ENCODE results near the gene DCC. TPM values are rescaled to one million over a fixed set of nuclear protein-coding genes. Genes with fewer than 3 reads are reported as not detected.

The DCC gene
- total RNA-seq, 2 experiments from 2014 or later = not detected

DNA sequence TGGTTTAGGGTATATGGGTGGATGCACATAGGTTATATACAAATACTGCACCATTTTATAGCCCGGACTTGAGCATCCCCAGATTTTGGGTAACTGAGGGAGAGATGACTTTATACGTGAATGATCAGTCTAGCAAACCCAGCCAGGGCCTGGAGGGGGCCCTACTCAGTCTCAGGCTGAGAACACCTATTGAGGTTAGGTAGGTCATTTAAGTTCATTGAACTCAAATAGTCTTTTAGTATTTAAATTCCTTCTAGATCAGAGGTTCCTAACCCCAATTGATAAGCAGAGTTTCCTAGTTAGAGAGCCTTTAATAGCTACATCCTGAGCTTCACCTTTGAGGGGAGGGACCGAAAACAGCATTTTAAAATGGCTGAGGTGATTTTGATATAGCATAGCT is 487.0 kb downstream of the DCC start:
- no peak overlapping the region for H3K27ac Mint-ChIP-seq
- DNase-seq = no peak
- H3K9me3 Mint-ChIP-seq = peaks cover 9% of the 10 kb centered on the region
- no peak overlapping the region for H3K4me3 Mint-ChIP-seq
- no peaks in the 10 kb centered on the region for H3K4me1 Mint-ChIP-seq
- H3K36me3 Mint-ChIP-seq (ENCODE audit: low read depth) = no peaks in the 10 kb centered on the region
- no peaks in the 10 kb centered on the region for H3K27me3 Mint-ChIP-seq
- CTCF ChIA-PET = no interaction called here
- POLR2A ChIA-PET = no interaction called here

DNA sequence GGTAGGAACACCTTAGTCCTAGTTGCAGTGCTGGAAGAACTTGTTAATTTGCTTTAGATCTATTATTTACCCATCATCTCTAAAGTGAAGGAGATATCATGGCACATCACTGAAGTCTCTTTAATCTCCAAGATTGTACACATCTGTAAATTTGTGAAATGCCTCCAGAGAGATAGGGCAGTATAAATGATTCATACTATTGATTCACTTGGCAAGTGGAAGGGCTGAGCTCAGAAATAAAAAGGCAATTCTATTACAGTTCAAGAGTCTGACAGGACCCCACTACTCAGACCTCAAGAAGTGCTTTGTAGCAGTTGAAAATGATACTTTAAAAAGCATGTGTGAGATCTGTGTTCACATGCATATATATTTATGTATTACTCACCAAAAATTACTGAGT is 489.3 kb downstream of the DCC start:
- Mint-ChIP-seq H3K27ac (no peak overlapping the region), H3K9me3 (peaks cover 9% of the 10 kb centered on the region), H3K27me3 (no peaks in the 10 kb centered on the region), H3K36me3 (ENCODE audit: low read depth) (no peaks in the 10 kb centered on the region), H3K4me3 (no peak overlapping the region), H3K4me1 (no peaks in the 10 kb centered on the region)
- no peak for DNase-seq
- ChIA-PET CTCF (no interaction called here), POLR2A (no interaction called here)

DNA sequence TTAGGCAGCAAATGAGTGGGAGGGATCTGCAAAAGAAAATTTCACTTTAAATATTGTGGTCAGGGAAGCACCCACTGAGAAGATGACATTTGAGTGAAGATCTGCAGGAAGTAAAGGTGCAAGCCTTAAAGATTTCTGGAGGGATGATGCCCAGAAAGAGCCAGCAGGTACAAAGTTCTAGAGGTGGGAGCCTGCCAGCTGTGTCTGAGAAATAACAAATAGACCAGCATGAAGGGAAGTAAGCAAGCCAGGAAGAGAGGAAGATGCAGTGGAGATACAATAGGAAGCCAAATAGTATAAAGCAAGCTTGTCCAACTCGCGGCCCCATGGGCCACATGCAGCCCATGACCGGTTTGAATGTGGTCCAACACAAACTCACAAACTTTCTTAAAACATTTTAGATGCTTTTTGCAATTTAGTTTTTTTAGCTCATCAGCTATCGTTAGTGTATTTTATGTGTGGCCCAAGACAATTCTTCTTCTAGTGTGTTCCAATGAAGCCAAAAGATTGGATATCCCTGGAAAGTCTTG is 489.9 kb downstream of the DCC start:
- peaks cover 9% of the 10 kb centered on the region for H3K9me3 Mint-ChIP-seq
- H3K27me3 Mint-ChIP-seq = no peaks in the 10 kb centered on the region
- no peak for DNase-seq
- ChIA-PET POLR2A (no interaction called here), CTCF (no interaction called here)
- no peak overlapping the region for H3K4me3 Mint-ChIP-seq
- no peaks in the 10 kb centered on the region for H3K36me3 Mint-ChIP-seq (ENCODE audit: low read depth)
- no peak overlapping the region for H3K27ac Mint-ChIP-seq
- H3K4me1 Mint-ChIP-seq = no peaks in the 10 kb centered on the region

DNA sequence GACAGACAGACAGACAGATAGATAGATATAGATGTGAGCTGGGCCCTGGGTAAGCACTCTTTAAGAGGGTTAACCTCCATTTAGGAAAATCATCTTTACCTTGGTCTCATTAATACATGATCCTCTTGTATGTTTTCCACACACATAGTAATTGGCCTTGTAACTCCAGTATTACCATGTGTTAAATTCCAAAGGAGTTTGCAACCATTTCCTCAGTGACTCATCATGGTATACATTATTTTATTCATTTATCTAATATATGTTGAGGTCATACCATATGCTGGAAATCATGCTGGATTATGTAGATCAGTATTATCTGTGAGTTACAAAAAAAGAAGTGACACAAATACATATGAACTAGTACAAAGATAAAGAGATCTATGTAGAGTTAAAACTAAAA is 504.3 kb downstream of the DCC start:
- Mint-ChIP-seq H3K36me3 (ENCODE audit: low read depth) (no peaks in the 10 kb centered on the region), H3K9me3 (peaks cover 5% of the 10 kb centered on the region), H3K4me1 (no peaks in the 10 kb centered on the region), H3K27ac (no peak overlapping the region), H3K4me3 (no peak overlapping the region), H3K27me3 (no peaks in the 10 kb centered on the region)
- CTCF ChIA-PET = no interaction called here
- no peak for DNase-seq
- POLR2A ChIA-PET = no interaction called here

DNA sequence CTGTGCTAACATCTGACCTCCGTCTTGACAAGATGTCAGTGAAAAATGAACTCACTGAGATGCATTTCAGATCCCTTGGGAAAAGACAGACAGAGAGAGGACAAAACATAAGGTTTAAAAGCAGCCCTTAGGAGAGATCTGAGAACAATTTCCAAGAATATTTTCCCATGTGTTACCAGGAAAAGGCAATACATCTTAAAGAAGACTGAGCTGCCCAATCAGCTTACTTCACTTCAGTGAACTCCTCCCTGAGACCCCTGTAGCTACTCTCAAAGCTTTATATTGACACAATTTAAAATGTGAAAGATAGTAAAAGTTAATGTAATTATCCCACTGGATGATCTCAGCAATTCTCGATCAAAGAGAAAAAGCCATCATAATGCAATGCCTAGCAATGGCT is 505.0 kb downstream of the DCC start:
- Mint-ChIP-seq H3K27me3 (no peaks in the 10 kb centered on the region), H3K36me3 (ENCODE audit: low read depth) (no peaks in the 10 kb centered on the region), H3K4me1 (no peaks in the 10 kb centered on the region), H3K4me3 (no peak overlapping the region), H3K27ac (no peak overlapping the region), H3K9me3 (peaks cover 5% of the 10 kb centered on the region)
- no peak for DNase-seq
- POLR2A ChIA-PET = no interaction called here
- CTCF ChIA-PET = no interaction called here

DNA sequence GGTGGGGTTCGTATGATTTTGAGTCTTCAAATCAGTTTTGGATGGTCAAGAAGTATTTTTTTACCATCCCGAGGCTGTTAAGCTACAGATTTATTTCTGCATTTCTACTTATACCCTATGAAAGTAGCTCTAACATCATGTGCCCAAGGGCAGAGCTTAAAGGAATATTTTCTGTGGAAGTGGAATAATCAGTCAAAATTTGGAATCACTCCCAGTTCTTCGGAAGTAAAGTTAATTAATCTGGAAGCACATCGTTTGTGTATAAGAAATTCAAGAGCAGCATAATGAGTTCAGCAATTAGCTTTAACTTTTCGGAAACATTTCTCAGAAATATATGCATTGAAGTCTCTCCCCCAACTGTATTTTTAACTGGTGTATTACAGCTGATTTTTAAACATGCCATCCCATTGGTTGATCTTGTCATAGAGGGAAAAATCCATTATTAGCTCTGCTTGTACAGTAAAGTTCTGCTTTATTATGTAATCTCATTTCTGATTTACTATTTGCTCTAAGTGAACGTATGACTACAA is 510.1 kb downstream of the DCC start:
- no peak for DNase-seq
- ChIA-PET POLR2A (no interaction called here), CTCF (no interaction called here)
- H3K27me3 Mint-ChIP-seq = no peaks in the 10 kb centered on the region
- H3K36me3 Mint-ChIP-seq (ENCODE audit: low read depth) = no peaks in the 10 kb centered on the region
- H3K4me1 Mint-ChIP-seq = no peaks in the 10 kb centered on the region
- no peak overlapping the region for H3K4me3 Mint-ChIP-seq
- peaks cover 5% of the 10 kb centered on the region for H3K9me3 Mint-ChIP-seq
- no peak overlapping the region for H3K27ac Mint-ChIP-seq

DNA sequence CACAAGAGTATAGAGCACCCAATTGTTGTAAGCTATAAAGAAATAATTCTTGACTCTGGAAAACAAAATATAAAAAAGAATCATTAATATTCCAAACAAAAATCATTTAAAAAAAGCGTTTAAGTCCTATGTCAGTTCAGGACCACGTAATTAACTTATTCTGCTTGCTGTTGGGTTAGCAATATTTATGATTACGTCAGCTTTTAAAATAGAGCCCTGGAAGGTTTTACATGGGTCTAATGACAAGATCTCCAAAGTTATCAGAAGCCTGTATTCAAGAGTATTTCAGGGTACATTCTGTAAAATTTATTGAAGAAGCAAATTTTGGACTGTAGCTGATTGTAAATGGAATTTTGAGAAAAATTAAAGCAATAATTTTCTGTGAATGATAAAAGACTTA is 521.6 kb downstream of the DCC start:
- ChIA-PET CTCF (no interaction called here), POLR2A (no interaction called here)
- H3K36me3 Mint-ChIP-seq (ENCODE audit: low read depth) = no peaks in the 10 kb centered on the region
- no peaks in the 10 kb centered on the region for H3K9me3 Mint-ChIP-seq
- DNase-seq = no peak
- H3K27me3 Mint-ChIP-seq = no peaks in the 10 kb centered on the region
- no peak overlapping the region for H3K4me3 Mint-ChIP-seq
- no peaks in the 10 kb centered on the region for H3K4me1 Mint-ChIP-seq
- no peak overlapping the region for H3K27ac Mint-ChIP-seq

DNA sequence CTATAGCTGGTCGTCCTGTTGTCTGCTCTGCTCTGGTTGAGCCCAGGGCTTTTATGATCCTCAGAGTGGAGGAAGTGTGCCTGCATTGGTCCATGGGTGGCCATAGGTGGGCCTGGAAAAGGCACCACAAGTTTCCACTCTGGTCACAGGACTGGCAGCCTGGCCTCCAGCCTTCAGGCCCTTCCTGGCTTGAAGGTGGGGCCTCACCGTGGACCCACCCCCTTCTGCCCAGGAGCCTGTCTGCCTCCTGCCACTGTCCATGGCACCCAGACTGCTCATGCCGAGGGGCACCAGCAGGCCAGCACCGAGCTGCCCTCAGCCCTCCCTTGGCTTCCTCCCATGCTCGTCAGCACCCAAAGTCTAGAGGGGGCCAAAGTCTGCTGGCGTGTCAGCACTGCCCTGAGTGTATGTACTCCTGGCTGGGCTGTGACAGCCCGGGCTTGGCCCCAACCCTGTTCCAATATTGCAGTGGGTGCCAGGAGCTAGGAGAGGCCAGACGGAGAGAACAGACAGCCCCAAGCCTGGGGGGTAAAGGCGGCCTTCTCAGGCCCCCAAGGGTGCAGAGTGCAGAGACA is 529.4 kb downstream of the DCC start:
- Mint-ChIP-seq H3K4me3 (no peak overlapping the region), H3K27me3 (no peaks in the 10 kb centered on the region), H3K36me3 (ENCODE audit: low read depth) (no peaks in the 10 kb centered on the region), H3K4me1 (no peaks in the 10 kb centered on the region), H3K27ac (no peak overlapping the region), H3K9me3 (peaks cover 8% of the 10 kb centered on the region)
- POLR2A ChIA-PET = no interaction called here
- DNase-seq = no peak
- CTCF ChIA-PET = no interaction called here

DNA sequence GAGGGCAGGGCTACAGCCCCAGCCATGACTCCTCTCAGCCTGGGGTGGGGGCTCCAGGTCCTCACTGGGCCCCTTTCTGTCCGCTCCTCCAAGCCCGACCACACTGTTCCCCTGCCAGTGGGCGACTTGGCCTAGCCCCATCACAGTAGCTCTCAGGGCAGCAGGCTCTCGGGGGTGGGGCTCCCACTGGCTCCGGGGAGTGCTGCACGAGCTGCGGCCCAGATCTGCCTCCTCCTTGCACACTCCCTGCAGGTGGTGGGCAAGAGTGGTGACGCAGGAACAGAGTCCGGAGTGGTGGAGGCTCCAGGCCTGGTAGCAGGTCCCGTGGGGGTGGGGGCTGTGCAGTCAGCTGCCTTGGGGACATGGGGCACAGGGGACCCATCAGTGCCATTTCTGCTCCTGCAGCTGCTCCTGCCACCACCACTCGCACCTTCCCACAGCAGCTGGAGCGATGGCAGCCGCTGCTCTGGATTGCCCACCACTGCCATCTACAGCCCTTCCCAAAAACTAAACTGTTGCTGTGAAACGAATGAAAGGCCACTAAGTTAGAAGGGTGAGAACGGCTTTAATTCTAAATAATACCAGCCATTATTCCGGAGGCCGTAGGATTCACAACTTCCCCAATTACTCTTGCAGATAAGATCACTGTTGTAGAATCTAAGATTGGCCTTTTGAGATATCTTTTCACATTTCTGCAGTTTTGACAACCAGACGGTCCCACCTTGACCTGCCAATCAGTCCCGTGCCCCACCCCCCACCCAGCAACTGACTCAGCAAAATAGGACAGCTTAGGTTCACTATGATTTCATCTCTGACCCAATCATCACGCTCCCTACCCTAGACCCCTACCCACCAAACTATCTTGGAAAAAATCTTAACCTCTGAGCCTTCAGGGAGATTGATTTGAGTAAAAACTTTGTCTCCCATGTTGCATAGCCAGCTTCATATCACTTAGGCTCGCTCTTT is 530.2 kb downstream of the DCC start:
- H3K9me3 Mint-ChIP-seq = peaks cover 8% of the 10 kb centered on the region

DNA sequence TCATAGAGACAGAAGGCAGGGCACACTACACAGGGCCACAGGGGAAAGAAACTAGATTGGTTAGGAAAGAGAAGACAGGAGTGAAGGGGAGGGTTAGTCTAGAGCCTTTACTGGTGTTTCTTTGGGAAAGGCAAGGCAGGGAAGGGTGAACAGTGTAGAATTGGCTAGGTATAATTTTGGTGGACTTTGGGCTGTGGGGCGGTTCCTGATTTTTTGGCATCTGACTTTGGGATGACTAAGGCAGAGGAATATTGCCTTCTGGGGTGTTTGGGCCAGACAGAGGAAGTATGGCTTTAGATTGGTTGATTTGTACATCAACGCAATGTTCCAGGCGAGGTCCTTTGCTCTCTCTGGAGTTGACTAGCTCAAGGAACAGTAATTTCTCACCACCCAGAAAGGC is 534.8 kb downstream of the DCC start:
- Mint-ChIP-seq H3K36me3 (ENCODE audit: low read depth) (no peaks in the 10 kb centered on the region), H3K27me3 (no peaks in the 10 kb centered on the region), H3K9me3 (peaks cover 6% of the 10 kb centered on the region), H3K4me1 (no peaks in the 10 kb centered on the region), H3K4me3 (no peak overlapping the region), H3K27ac (no peak overlapping the region)
- CTCF ChIA-PET = no interaction called here
- POLR2A ChIA-PET = no interaction called here
- no peak for DNase-seq

More for the DNA sequence above, 530.2 kb downstream of the DCC start:
- DNase-seq = no peak
- Mint-ChIP-seq H3K4me3 (no peak overlapping the region), H3K4me1 (no peaks in the 10 kb centered on the region), H3K27ac (no peak overlapping the region), H3K27me3 (no peaks in the 10 kb centered on the region), H3K36me3 (ENCODE audit: low read depth) (no peaks in the 10 kb centered on the region)
- ChIA-PET POLR2A (no interaction called here), CTCF (no interaction called here)

DNA sequence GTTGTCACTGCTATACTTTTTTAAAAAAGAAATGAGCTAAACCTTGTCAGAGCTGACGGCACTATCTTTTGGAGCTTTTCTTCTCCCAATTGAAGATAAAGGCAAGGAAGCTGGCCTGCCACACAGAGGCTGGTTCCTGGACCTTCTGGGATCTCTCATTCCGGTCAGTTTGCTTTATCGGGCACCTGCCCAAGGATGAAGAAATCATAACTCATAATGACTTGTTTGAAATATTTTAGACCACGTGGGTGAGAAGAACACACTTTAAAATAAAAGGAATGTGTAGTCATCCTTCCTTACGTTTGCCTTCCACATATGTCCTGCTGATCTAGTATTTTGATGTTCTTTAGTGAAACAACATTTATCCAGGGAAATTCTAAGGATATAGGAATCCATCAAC is 535.7 kb downstream of the DCC start:
- H3K27ac Mint-ChIP-seq = no peak overlapping the region
- no peaks in the 10 kb centered on the region for H3K4me1 Mint-ChIP-seq
- DNase-seq = no peak
- POLR2A ChIA-PET = no interaction called here
- CTCF ChIA-PET = no interaction called here
- H3K9me3 Mint-ChIP-seq = peaks cover 4% of the 10 kb centered on the region
- no peak overlapping the region for H3K4me3 Mint-ChIP-seq
- no peaks in the 10 kb centered on the region for H3K27me3 Mint-ChIP-seq
- H3K36me3 Mint-ChIP-seq (ENCODE audit: low read depth) = no peaks in the 10 kb centered on the region

DNA sequence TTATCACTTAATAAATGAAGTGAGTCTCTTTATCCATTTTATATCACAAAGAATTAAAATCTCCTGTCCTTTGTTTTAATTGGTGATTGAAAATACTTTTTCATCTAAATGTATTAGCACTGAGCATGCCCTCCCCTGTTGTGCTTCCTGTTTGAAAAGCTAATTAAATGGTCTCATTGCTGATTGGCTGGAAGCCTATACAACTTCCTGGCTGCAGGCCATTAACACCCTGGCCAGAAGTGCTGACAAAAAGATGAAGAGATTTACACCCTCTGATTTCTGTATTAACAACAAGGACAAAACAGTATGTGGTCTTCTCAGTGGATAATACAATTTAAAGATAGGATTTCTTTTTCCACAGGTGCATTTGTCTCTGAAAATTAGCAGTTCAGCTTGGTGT is 548.0 kb downstream of the DCC start:
- H3K4me3 Mint-ChIP-seq = no peak overlapping the region
- H3K9me3 Mint-ChIP-seq = peaks cover 9% of the 10 kb centered on the region
- POLR2A ChIA-PET = no interaction called here
- H3K4me1 Mint-ChIP-seq = no peaks in the 10 kb centered on the region
- H3K36me3 Mint-ChIP-seq (ENCODE audit: low read depth) = no peaks in the 10 kb centered on the region
- H3K27ac Mint-ChIP-seq = no peak overlapping the region
- CTCF ChIA-PET = no interaction called here
- H3K27me3 Mint-ChIP-seq = no peaks in the 10 kb centered on the region
- DNase-seq = no peak

DNA sequence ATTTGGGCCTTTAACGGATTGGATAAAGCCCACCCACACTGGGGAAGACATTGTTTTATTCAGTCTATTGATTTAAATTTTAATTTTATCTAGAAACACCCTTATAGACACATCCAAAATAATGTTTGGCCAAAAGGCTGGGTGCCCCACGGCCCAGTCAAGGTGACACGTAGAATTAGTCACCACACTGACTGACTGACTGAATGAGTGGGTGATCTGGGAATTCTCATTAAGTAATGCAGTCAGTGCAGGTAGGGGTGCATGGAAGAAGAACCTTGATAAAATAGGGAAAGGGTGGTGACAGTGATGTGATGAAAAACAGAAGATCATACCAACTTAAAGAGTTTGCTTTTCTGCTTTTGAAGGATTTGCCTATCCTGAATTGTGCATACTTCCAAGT is 554.8 kb downstream of the DCC start:
- Mint-ChIP-seq H3K36me3 (ENCODE audit: low read depth) (no peaks in the 10 kb centered on the region), H3K4me1 (no peaks in the 10 kb centered on the region), H3K4me3 (no peak overlapping the region), H3K27me3 (no peaks in the 10 kb centered on the region), H3K27ac (no peak overlapping the region), H3K9me3 (peaks cover 2% of the 10 kb centered on the region)
- CTCF ChIA-PET = no interaction called here
- DNase-seq = no peak
- POLR2A ChIA-PET = no interaction called here

All from activated CD4-positive, alpha-beta memory T cell treated with anti-CD3 and anti-CD28 coated beads, Interleukin-2, amount 10 ng/mL, durations not matched to agents 7 days and 5 days (primary cell).